Measurements from ENCODE around the gene METTL16. TPM values are rescaled to one million over a fixed set of nuclear protein-coding genes. Genes with fewer than 3 reads are reported as not detected.
"Not testable (repeated sequence)": the region's sequence is repeated elsewhere in the genome, so short reads cannot be mapped to it uniquely, and the experiment has no call there.

METTL16 gene
- total and polyA plus RNA-seq, 2 donors (not counting 1 experiment from before 2014, with no cell fraction given), result 19.2 to 56.5 TPM

- no peaks in the 10 kb centered on the region for H3K4me1 ChIP-seq (ENCODE audit: control insufficient read depth in 2 of 2, insufficient read depth in 2 of 2, low read length in 2 of 2)
- H3K36me3 ChIP-seq (replicated peaks in 1 of 2; ENCODE audit: control extremely low read depth in 1 of 2, control insufficient read depth in 1 of 2, extremely low read depth in 1 of 2, insufficient read depth in 2 of 2, low read length in 1 of 2), result peaks cover 0 to 5% of the 10 kb centered on the region in 2 experiments
- H3K9ac ChIP-seq (ENCODE audit: low read length), result no peak overlapping the region
- H4K20me1 ChIP-seq (ENCODE audit: control insufficient read depth, insufficient read depth, low read length, poor library complexity, severe bottlenecking), result no peaks in the 10 kb centered on the region
- no peak for TF ChIP-seq CTCF (IDR thresholded peaks at IDR 0.05)
- TF ChIP-seq EZH2 (IDR thresholded peaks at IDR 0.05; ENCODE audit: borderline replicate concordance, insufficient read depth, low read depth, low read length, poor library complexity, severe bottlenecking), result no peak
- peaks cover 0 to 7% (median 0%) of the 10 kb centered on the region in 3 donors for H3K9me3 ChIP-seq (ENCODE audit: control extremely low read depth in 1 of 3, control insufficient read depth in 2 of 3, insufficient read depth in 1 of 3, low read length in 2 of 3)
- 100% methylated on average over 1 of the region's 2 CpGs for WGBS (ENCODE audit: insufficient coverage)
- CTCF ChIA-PET, result no interaction called here
- H3K4me2 ChIP-seq (replicated peaks; ENCODE audit: low read depth, low read length, poor library complexity, severe bottlenecking), result no peak overlapping the region
- POLR2A ChIA-PET, result no interaction called here
- no peak overlapping the region for H3K27ac ChIP-seq (ENCODE audit: low read length in 2 of 2)
- no peak overlapping the region for H2AFZ ChIP-seq (ENCODE audit: insufficient read depth, low read depth, low read length, poor library complexity, severe bottlenecking)
- Mint-ChIP-seq H3K27me3 (no peaks in the 10 kb centered on the region), H3K4me1 (no peaks in the 10 kb centered on the region), H3K9me3 (ENCODE audit: insufficient read depth) (peaks cover 3% of the 10 kb centered on the region), H3K4me3 (no peak overlapping the region), H3K27ac (no peak overlapping the region)
- DNase-seq (no peak), ATAC-seq (ENCODE audit: low read depth) (no peak)
- H3K4me3 ChIP-seq (ENCODE audit: control extremely low read depth in 1 of 5, extremely low read depth in 1 of 5, insufficient read depth in 1 of 5, low read depth in 2 of 5, low read length in 4 of 5), result no peak overlapping the region
- intact Hi-C loops (cut with micrococcal nuclease), result no loop called here
- H3K79me2 ChIP-seq (ENCODE audit: control insufficient read depth, insufficient read depth, low read length), result no peaks in the 10 kb centered on the region
- no peaks in the 10 kb centered on the region for H3K27me3 ChIP-seq (replicated peaks in 1 of 4; ENCODE audit: control extremely low read depth in 1 of 4, control insufficient read depth in 3 of 4, insufficient read depth in 4 of 4, low read length in 3 of 4)
Measured at GRCh38 chr17:2449486-2449885, 62.2 kb downstream of the METTL16 start.

GRCh38 chr17:2447479-2447878 is 64.2 kb downstream of the METTL16 start:
- H3K4me3 Mint-ChIP-seq; H3K27ac ChIP-seq (ENCODE audit: low read length in 2 of 2); H3K9me3 Mint-ChIP-seq (ENCODE audit: insufficient read depth); H3K27ac Mint-ChIP-seq; H2AFZ ChIP-seq (ENCODE audit: insufficient read depth, low read depth, low read length, poor library complexity, severe bottlenecking); ATAC-seq (ENCODE audit: low read depth); H3K27me3 ChIP-seq (replicated peaks in 1 of 4; ENCODE audit: control extremely low read depth in 1 of 4, control insufficient read depth in 3 of 4, insufficient read depth in 4 of 4, low read length in 3 of 4); H3K79me2 ChIP-seq (ENCODE audit: control insufficient read depth, insufficient read depth, low read length); H3K36me3 ChIP-seq (replicated peaks in 1 of 2; ENCODE audit: control extremely low read depth in 1 of 2, control insufficient read depth in 1 of 2, extremely low read depth in 1 of 2, insufficient read depth in 2 of 2, low read length in 1 of 2); H3K4me1 Mint-ChIP-seq; CTCF ChIA-PET; H4K20me1 ChIP-seq (ENCODE audit: control insufficient read depth, insufficient read depth, low read length, poor library complexity, severe bottlenecking); H3K27me3 Mint-ChIP-seq; intact Hi-C loops (cut with micrococcal nuclease); H3K4me3 ChIP-seq (ENCODE audit: control extremely low read depth in 1 of 5, extremely low read depth in 1 of 5, insufficient read depth in 1 of 5, low read depth in 2 of 5, low read length in 4 of 5); H3K9ac ChIP-seq (ENCODE audit: low read length); H3K9me3 ChIP-seq (ENCODE audit: control extremely low read depth in 1 of 3, control insufficient read depth in 2 of 3, insufficient read depth in 1 of 3, low read length in 2 of 3); H3K4me2 ChIP-seq (replicated peaks; ENCODE audit: low read depth, low read length, poor library complexity, severe bottlenecking); H3K4me1 ChIP-seq (ENCODE audit: control insufficient read depth in 2 of 2, insufficient read depth in 2 of 2, low read length in 2 of 2); POLR2A ChIA-PET; DNase-seq: not testable (repeated sequence)
- WGBS (ENCODE audit: insufficient coverage), result no CpG with 5 or more reads among the region's 29 CpGs

Data from B cell (primary cell).